ENCODE data around the gene VAPB. TPM values are rescaled to one million over a fixed set of nuclear protein-coding genes. Genes with fewer than 3 reads are reported as not detected.

VAPB gene
- total RNA-seq, 1 donor from 2014 or later, result 26.2 TPM

DNA sequence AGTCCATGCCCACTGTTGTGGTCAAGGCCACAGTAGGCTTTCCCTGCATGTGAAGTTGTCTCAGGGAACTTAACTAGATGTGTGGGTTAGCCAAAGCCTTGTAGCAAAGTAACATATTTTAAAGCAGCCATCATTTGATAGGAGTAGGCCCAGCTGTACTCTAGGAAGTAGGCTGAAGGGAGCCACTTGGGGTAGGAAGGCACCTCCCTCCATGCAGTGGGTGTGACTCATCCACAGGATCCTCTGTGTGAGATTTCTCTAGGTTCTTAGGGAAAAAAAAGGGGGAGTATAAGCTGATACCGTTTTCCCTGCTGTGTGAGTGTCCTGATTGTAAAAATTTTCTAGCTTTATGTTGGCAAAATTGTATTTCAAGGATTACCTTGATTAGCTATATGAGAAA, 44.7 kb downstream of the VAPB start:
- CTCF ChIA-PET, result no interaction called here
- peaks cover 60% of the 10 kb centered on the region for H3K36me3 Mint-ChIP-seq (ENCODE audit: low read depth)
- no peak overlapping the region for H3K4me3 Mint-ChIP-seq
- TF ChIP-seq, protein P1, sequence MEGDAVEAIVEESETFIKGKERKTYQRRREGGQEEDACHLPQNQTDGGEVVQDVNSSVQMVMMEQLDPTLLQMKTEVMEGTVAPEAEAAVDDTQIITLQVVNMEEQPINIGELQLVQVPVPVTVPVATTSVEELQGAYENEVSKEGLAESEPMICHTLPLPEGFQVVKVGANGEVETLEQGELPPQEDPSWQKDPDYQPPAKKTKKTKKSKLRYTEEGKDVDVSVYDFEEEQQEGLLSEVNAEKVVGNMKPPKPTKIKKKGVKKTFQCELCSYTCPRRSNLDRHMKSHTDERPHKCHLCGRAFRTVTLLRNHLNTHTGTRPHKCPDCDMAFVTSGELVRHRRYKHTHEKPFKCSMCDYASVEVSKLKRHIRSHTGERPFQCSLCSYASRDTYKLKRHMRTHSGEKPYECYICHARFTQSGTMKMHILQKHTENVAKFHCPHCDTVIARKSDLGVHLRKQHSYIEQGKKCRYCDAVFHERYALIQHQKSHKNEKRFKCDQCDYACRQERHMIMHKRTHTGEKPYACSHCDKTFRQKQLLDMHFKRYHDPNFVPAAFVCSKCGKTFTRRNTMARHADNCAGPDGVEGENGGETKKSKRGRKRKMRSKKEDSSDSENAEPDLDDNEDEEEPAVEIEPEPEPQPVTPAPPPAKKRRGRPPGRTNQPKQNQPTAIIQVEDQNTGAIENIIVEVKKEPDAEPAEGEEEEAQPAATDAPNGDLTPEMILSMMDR (IDR thresholded peaks at IDR 0.05), result no peak
- ATAC-seq (ENCODE audit: low read depth) (no peak), DNase-seq (no peak)
- H3K27me3 Mint-ChIP-seq, result no peaks in the 10 kb centered on the region
- no peak overlapping the region for H3K27ac Mint-ChIP-seq
- intact Hi-C loops (cut with micrococcal nuclease), result no loop called here
- H3K9me3 Mint-ChIP-seq, result no peaks in the 10 kb centered on the region
- peaks cover 33% of the 10 kb centered on the region for H3K4me1 Mint-ChIP-seq
- POLR2A ChIA-PET, result no interaction called here

GRCh38 chr20:58434326-58434725, 45.3 kb downstream of the VAPB start:
- H3K27ac Mint-ChIP-seq, result no peak overlapping the region
- H3K27me3 Mint-ChIP-seq, result no peaks in the 10 kb centered on the region
- no peaks in the 10 kb centered on the region for H3K9me3 Mint-ChIP-seq
- peaks cover 58% of the 10 kb centered on the region for H3K36me3 Mint-ChIP-seq (ENCODE audit: low read depth)
- H3K4me1 Mint-ChIP-seq, result peaks cover 37% of the 10 kb centered on the region
- ChIA-PET POLR2A (no interaction called here), CTCF (no interaction called here)
- TF ChIP-seq, protein P1 (IDR thresholded peaks at IDR 0.05), result no peak
- DNase-seq (no peak), ATAC-seq (ENCODE audit: low read depth) (no peak)
- intact Hi-C loops (cut with micrococcal nuclease), result no loop called here
- H3K4me3 Mint-ChIP-seq, result no peak overlapping the region

DNA sequence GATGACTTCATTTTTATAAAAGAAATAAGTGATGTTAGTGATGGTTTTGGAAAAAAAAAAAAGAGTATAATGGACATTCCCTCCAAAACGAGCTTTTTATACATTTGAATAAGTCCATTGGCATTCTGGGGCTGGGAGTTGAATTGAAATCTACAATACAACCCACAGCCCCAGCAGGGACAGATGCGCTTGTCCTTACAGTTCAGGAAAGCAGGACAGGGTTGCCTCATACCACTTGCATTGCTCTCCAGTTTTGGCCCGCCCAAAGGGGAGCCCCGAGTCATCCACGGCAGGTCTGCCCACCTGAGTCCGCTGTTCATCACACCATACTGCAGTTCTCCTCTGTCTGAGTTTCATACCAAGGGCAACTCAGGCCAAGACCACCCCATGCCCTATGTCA, 46.2 kb downstream of the VAPB start:
- TF ChIP-seq, protein P1 (IDR thresholded peaks at IDR 0.05), result no peak
- ChIA-PET CTCF (no interaction called here), POLR2A (no interaction called here)
- H3K27ac Mint-ChIP-seq, result no peak overlapping the region
- no peak overlapping the region for H3K4me3 Mint-ChIP-seq
- no peak for ATAC-seq (ENCODE audit: low read depth)
- H3K36me3 Mint-ChIP-seq (ENCODE audit: low read depth), result peaks cover 62% of the 10 kb centered on the region
- no peak for DNase-seq
- no peaks in the 10 kb centered on the region for H3K9me3 Mint-ChIP-seq
- intact Hi-C loops (cut with micrococcal nuclease), result no loop called here
- H3K4me1 Mint-ChIP-seq, result peaks cover 38% of the 10 kb centered on the region
- H3K27me3 Mint-ChIP-seq, result no peaks in the 10 kb centered on the region

GRCh38 chr20:58436868-58437645, 48.0 kb downstream of the VAPB start:
- Mint-ChIP-seq H3K36me3 (ENCODE audit: low read depth) (peaks cover 67% of the 10 kb centered on the region), H3K4me1 (peaks cover 34% of the 10 kb centered on the region), H3K27ac (no peak overlapping the region), H3K27me3 (no peaks in the 10 kb centered on the region), H3K9me3 (no peaks in the 10 kb centered on the region), H3K4me3 (no peak overlapping the region)
- ChIA-PET POLR2A (no interaction called here), CTCF (interaction anchor here (1.1 kb wide), 1 partner anchor 11 kb away, joined by 3 read pairs; no protein-coding TSS in a partner anchor)
- ATAC-seq (ENCODE audit: low read depth) (no peak), DNase-seq (no peak)
- TF ChIP-seq, protein P1 (IDR thresholded peaks at IDR 0.05), result no peak
- intact Hi-C loops (cut with micrococcal nuclease), result no loop called here

DNA sequence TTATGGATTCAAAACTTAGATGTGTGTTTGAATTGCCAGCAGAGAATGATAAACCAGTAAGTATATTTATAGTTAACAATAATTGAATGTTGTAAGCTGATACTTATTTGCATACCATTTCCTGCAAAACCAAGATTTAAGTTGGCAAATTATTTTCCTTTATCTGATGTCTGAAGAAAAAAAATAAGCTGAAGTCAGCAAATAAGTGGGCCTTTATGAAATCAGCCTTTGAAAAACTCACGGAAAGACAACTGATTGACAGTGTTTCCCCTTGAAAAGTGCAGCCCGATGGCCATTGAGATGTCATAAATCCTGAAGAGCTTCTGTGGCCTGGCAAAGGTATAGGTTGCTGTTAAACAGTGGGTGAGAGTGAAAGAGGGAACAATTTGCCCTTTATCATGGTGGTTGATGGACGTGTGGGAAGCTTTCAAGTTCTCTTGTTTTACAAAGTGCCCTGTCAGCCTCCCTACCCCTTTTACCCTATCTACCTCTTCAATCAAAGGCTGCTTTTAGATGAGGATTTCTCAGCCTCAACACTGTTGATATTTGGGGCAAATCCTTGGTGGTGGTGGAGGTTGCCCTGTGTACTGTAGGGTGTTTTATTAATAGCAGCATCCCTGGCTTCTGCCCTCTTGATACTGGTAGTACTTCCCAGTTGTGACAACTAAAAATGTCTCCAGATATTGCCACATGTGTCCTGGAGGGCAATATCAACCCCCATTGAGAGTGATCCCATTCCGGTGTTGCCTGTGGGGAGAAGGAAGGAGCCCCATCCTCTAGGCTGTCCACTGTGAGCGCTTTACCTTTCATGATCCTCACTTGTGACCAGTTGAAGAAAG, 50.2 kb downstream of the VAPB start:
- no peak overlapping the region for H3K27ac Mint-ChIP-seq
- TF ChIP-seq, protein P1 (IDR thresholded peaks at IDR 0.05), result no peak
- DNase-seq, result no peak
- POLR2A ChIA-PET, result no interaction called here
- H3K4me3 Mint-ChIP-seq, result no peak overlapping the region
- no peaks in the 10 kb centered on the region for H3K9me3 Mint-ChIP-seq
- no peak for ATAC-seq (ENCODE audit: low read depth)
- H3K36me3 Mint-ChIP-seq (ENCODE audit: low read depth), result peaks cover 71% of the 10 kb centered on the region
- CTCF ChIA-PET, result no interaction called here
- no peaks in the 10 kb centered on the region for H3K27me3 Mint-ChIP-seq
- H3K4me1 Mint-ChIP-seq, result peaks cover 27% of the 10 kb centered on the region
- intact Hi-C loops (cut with micrococcal nuclease), result no loop called here
